Measurements from ENCODE around the gene SPTB. TPM values are rescaled to one million over a fixed set of nuclear protein-coding genes. Genes with fewer than 3 reads are reported as not detected.

The SPTB gene
- total RNA-seq, 1 experiment from 2014 or later = 0.13 TPM

- H3K9me3 ChIP-seq (ENCODE audit: control insufficient read depth, insufficient read depth, low read depth, low read length) = no peaks in the 10 kb centered on the region
- ChIA-PET CTCF (no interaction called here), POLR2A (no interaction called here)
- H3K27ac ChIP-seq (ENCODE audit: low read length) = no peak overlapping the region
- no peak overlapping the region for H3K4me3 ChIP-seq (ENCODE audit: low read depth in 2 of 2, low read length in 2 of 2)
- H3K4me1 ChIP-seq (ENCODE audit: control insufficient read depth, insufficient read depth, low read length) = no peaks in the 10 kb centered on the region
- BruUV-seq (replicated peaks) = no TSS peak
- TF ChIP-seq CTCF (IDR thresholded peaks at IDR 0.05) (no peak), TCF7L2 (IDR thresholded peaks at IDR 0.05; ENCODE audit: low read depth, low read length) (no peak), REST (IDR thresholded peaks at IDR 0.05; ENCODE audit: insufficient read depth in 1 of 2, low read depth in 2 of 2, low read length in 1 of 2) (no peak), POLR2AphosphoS5 (IDR thresholded peaks at IDR 0.05; ENCODE audit: low read depth, low read length) (no peak), SIN3A (IDR thresholded peaks at IDR 0.05; ENCODE audit: borderline replicate concordance, insufficient read depth, low read depth, low read length) (no peak)
- no peaks in the 10 kb centered on the region for H3K36me3 ChIP-seq (ENCODE audit: control insufficient read depth, insufficient read depth, low read length)
- H3K27me3 ChIP-seq (ENCODE audit: control insufficient read depth, insufficient read depth, low read length) = peaks cover 19% of the 10 kb centered on the region
- intact Hi-C loops (cut with micrococcal nuclease; ENCODE audit: unreplicated experiment) (no loop called here), in situ Hi-C loops (cut with HindIII; ENCODE audit: low pct_unique_long_range_greater_than_20kb, low sequenced_read_pairs) (no loop called here)
- ATAC-seq (no peak), DNase-seq (ENCODE audit: low read depth, low spot score) (no peak)
Observed at GRCh38 chr14:64871344-64871743, 8.4 kb downstream of the SPTB start.

GRCh38 chr14:64870160-64870559 lies 9.5 kb downstream of the SPTB start:
- Histone ChIP-seq H3K27ac (ENCODE audit: low read length) (no peak overlapping the region), H3K27me3 (ENCODE audit: control insufficient read depth, insufficient read depth, low read length) (peaks cover 16% of the 10 kb centered on the region), H3K4me1 (ENCODE audit: control insufficient read depth, insufficient read depth, low read length) (no peaks in the 10 kb centered on the region), H3K4me3 (ENCODE audit: low read depth in 2 of 2, low read length in 2 of 2) (no peak overlapping the region), H3K9me3 (ENCODE audit: control insufficient read depth, insufficient read depth, low read depth, low read length) (no peaks in the 10 kb centered on the region), H3K36me3 (ENCODE audit: control insufficient read depth, insufficient read depth, low read length) (no peaks in the 10 kb centered on the region)
- ATAC-seq = no peak
- no TSS peak for BruUV-seq (replicated peaks)
- in situ Hi-C loops (cut with HindIII; ENCODE audit: low pct_unique_long_range_greater_than_20kb, low sequenced_read_pairs) (no loop called here), intact Hi-C loops (cut with micrococcal nuclease; ENCODE audit: unreplicated experiment) (no loop called here)
- DNase-seq (ENCODE audit: low read depth, low spot score) = no peak
- CTCF ChIA-PET = no interaction called here
- TF ChIP-seq TCF7L2 (IDR thresholded peaks at IDR 0.05; ENCODE audit: low read depth, low read length) = no peak
- TF ChIP-seq SIN3A (IDR thresholded peaks at IDR 0.05; ENCODE audit: borderline replicate concordance, insufficient read depth, low read depth, low read length) = no peak
- no peak for TF ChIP-seq REST (IDR thresholded peaks at IDR 0.05; ENCODE audit: insufficient read depth in 1 of 2, low read depth in 2 of 2, low read length in 1 of 2)
- TF ChIP-seq POLR2AphosphoS5 (IDR thresholded peaks at IDR 0.05; ENCODE audit: low read depth, low read length) = no peak
- no peak for TF ChIP-seq CTCF (IDR thresholded peaks at IDR 0.05)
- POLR2A ChIA-PET = no interaction called here
